ENCODE measurements around the gene B4GAT1. TPM values are rescaled to one million over a fixed set of nuclear protein-coding genes. Genes with fewer than 3 reads are reported as not detected.
A peak's percentile ranks its signal among the peaks of the same experiment; 100 is the strongest.

B4GAT1 gene
- total RNA-seq, 4 donors from 2014 or later: 53.4 to 105 (median 97.6) TPM

DNA sequence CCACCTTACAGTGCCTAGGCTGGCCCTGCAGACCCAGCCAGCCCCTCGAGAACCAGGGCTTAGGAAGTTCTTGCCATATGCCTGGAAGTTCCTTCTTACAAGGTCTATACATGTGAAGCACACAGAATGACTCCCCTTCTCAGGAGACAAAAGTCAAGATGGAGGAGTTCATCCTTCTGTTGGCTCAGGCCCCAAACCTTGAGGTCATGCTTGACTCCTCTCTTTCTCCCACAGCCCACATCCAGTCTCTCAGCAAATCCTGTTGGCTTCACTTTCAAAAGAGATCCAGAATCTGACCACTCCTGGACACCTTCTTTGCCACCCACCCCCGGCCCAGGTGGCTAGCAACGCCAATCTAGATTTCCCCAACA lies 28.8 kb downstream of the B4GAT1 start:
- Histone ChIP-seq H3K4me3 (no peak overlapping the region), H3K4me1 (peaks cover 0 to 75% (median 34%) of the 10 kb centered on the region in 4 donors), H3K36me3 (no peaks in the 10 kb centered on the region), H3K9me3 (no peaks in the 10 kb centered on the region), H3K27me3 (peaks cover 0 to 5% of the 10 kb centered on the region in 2 donors), H3K27ac (peak overlapping the region in 3 of 4 donors; percentile 70 to 89 (median 89))
- no peak for DNase-seq (ENCODE audit: low spot score in 2 of 2)
- WGBS, 2 donors: 60 to 72% methylated on average over 3 of the region's 3 CpGs
- no peak for TF ChIP-seq EP300 (IDR thresholded peaks at IDR 0.05)
- TF ChIP-seq POLR2A (IDR thresholded peaks at IDR 0.05): no peak
- TF ChIP-seq, protein P1, sequence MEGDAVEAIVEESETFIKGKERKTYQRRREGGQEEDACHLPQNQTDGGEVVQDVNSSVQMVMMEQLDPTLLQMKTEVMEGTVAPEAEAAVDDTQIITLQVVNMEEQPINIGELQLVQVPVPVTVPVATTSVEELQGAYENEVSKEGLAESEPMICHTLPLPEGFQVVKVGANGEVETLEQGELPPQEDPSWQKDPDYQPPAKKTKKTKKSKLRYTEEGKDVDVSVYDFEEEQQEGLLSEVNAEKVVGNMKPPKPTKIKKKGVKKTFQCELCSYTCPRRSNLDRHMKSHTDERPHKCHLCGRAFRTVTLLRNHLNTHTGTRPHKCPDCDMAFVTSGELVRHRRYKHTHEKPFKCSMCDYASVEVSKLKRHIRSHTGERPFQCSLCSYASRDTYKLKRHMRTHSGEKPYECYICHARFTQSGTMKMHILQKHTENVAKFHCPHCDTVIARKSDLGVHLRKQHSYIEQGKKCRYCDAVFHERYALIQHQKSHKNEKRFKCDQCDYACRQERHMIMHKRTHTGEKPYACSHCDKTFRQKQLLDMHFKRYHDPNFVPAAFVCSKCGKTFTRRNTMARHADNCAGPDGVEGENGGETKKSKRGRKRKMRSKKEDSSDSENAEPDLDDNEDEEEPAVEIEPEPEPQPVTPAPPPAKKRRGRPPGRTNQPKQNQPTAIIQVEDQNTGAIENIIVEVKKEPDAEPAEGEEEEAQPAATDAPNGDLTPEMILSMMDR (IDR thresholded peaks at IDR 0.05): no peak

DNA sequence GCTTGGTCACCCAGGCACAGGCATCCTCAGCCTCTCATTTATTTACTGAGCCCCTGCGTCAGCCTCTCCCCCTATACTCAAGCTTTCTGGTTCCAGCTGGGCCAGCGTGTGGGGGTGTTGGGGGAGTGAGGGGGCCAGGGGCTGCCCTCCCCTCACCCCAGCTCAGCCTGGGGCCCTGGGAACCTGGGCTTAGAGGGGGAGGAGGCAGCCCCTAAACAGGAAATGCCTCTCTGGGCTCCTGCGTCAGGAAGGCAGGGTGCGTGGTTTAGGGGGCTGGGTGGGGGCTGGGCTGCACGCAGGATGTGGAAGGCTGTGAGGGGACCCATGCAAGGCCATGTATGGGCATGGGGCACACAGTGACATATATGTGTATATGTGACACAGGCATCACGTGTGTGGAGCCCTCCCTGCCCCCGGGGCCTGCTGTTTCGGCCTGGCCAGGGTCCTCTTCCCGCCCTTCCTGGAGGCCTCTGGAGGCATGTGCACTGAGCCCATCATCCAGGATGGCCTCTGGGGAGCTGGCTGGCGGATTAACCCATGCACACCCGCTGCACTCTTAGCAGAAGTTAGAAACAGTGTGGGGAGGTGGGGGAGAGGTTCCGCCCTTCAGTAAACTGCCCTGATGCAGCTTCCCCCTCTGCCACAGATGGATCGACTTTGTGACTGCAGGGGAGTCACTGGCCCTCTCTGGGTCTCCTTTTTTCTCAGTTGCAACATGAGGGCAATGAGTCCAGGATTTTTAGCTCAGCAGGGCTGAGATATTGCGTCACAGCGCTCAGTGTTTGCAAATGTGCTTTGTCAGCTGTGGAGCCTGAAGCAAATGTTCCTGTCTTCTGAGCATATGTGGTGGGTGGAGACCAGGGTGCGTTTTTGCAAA lies 29.5 kb downstream of the B4GAT1 start:
- peak; percentile 57 to 73 for DNase-seq (ENCODE audit: low spot score in 2 of 2)
- TF ChIP-seq, protein P1 (IDR thresholded peaks at IDR 0.05): no peak
- peak in 1 of 2 donors; percentile 58 for TF ChIP-seq EP300 (IDR thresholded peaks at IDR 0.05)
- Histone ChIP-seq H3K36me3 (no peaks in the 10 kb centered on the region), H3K9me3 (no peaks in the 10 kb centered on the region), H3K4me3 (peak overlapping the region in 1 of 4 donors; percentile 57), H3K27me3 (peaks cover 0 to 5% of the 10 kb centered on the region in 2 donors), H3K27ac (peak overlapping the region in 3 of 4 donors; percentile 70 to 89 (median 89)), H3K4me1 (peaks cover 0 to 76% (median 37%) of the 10 kb centered on the region in 4 donors)
- 13 to 39% methylated on average over 14 of the region's 16 CpGs for WGBS, 2 donors

DNA sequence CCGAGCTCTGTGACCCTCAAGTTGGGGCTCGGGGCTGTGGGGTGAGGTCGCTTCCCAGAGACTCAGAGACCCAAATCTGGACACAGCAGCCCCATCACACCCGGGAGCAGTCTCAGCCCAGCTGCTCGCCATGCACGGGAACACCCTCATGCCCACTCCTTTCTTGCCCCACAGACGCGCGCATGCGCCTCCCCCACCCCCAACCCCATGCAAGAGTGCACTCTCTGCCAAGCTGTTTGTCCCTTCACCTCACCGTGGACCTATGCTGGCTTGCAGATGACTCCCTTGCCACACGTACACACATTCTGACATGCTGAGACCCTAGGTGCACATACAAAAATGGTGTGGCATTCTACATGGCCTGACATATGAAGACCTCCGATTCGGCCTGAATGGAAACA lies 30.1 kb downstream of the B4GAT1 start:
- peaks cover 0 to 5% of the 10 kb centered on the region in 2 donors for H3K27me3 ChIP-seq
- 3 to 5% methylated on average over 14 of the region's 14 CpGs for WGBS, 2 donors
- H3K4me3 ChIP-seq: peak overlapping the region in 3 of 4 donors; percentile 50 to 57 (median 52)
- TF ChIP-seq EP300 (IDR thresholded peaks at IDR 0.05) (no peak), POLR2A (IDR thresholded peaks at IDR 0.05) (no peak)
- TF ChIP-seq, protein P1 (IDR thresholded peaks at IDR 0.05): no peak
- H3K4me1 ChIP-seq: peaks cover 0 to 71% (median 38%) of the 10 kb centered on the region in 4 donors
- no peaks in the 10 kb centered on the region for H3K9me3 ChIP-seq
- no peaks in the 10 kb centered on the region for H3K36me3 ChIP-seq
- H3K27ac ChIP-seq: peak overlapping the region; percentile 62 to 89 (median 80)
- peak; percentile 37 to 40 for DNase-seq (ENCODE audit: low spot score in 2 of 2)

DNA sequence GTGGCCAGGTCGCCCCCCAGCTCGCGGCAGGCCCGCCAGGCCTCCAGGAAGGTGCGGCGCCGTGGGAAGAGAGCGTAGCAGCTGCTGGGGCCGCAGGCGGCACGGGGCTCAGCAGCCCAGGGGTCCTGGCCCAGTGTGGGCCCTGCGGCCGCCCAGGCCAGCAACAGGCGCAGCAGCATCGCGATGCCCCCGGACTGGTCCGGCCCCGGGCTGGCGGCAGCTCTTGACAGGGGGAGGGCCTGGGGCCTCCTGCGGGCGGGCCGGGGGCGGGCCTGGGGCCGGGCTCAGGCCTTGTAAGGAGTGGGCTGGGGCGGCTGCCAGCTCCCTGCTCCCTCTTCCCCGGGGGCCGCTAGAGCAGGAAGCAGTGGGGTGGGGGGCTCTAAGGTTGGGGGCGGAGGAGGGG lies 30.6 kb downstream of the B4GAT1 start, which contains the start of gene CD248:
TSS of gene CD248 (minus strand) at position 196 of the 403 bp plus-strand sequence. CDS start at position 179, 17 bp downstream.
- peaks cover 0 to 5% of the 10 kb centered on the region in 2 donors for H3K27me3 ChIP-seq
- H3K9me3 ChIP-seq: no peaks in the 10 kb centered on the region
- WGBS, 2 donors: 0 to 18% methylated on average over 9 to 26 of the region's 29 CpGs
- peak within 1 kb of the TSS; percentile 62 to 89 (median 80) for H3K27ac ChIP-seq
- peak; percentile 58 to 71 for DNase-seq (ENCODE audit: low spot score in 2 of 2)
- peak within 1 kb of the TSS; percentile 39 to 57 (median 51) for H3K4me3 ChIP-seq
- no peaks in the 10 kb centered on the region for H3K36me3 ChIP-seq
- peaks cover 0 to 67% (median 37%) of the 10 kb centered on the region in 4 donors for H3K4me1 ChIP-seq
- TF ChIP-seq, protein P1 (IDR thresholded peaks at IDR 0.05): peak in 1 of 5 experiments; percentile 7
- TF ChIP-seq EP300 (IDR thresholded peaks at IDR 0.05) (peak in 1 of 2 donors; percentile 32), POLR2A (IDR thresholded peaks at IDR 0.05) (peak in 1 of 2 donors; percentile 60)

Measured in tibial nerve (tissue), 4 donors.